Head of caudate nucleus (tissue), 42 donors: Measurements from ENCODE around the gene FBXL13.
"Not testable (repeated sequence)": the region's sequence is repeated elsewhere in the genome, so short reads cannot be mapped to it uniquely, and the experiment has no call there.

Experiments
- DNase-seq, 42 donors: peaks; one replicate each; pipeline versions ENCODE4 v3.0.0 to v3.0.0-alpha.2; 2020 to 2021; ENCODE audit warnings: mixed read lengths in 7 of 42
- intact Hi-C: fragments of 100-400 bp; cut with DNase I; formaldehyde crosslinking; loops from one replicate; pipeline ENCODE4 v1.15.0; 2022

Gene FBXL13

DNA sequence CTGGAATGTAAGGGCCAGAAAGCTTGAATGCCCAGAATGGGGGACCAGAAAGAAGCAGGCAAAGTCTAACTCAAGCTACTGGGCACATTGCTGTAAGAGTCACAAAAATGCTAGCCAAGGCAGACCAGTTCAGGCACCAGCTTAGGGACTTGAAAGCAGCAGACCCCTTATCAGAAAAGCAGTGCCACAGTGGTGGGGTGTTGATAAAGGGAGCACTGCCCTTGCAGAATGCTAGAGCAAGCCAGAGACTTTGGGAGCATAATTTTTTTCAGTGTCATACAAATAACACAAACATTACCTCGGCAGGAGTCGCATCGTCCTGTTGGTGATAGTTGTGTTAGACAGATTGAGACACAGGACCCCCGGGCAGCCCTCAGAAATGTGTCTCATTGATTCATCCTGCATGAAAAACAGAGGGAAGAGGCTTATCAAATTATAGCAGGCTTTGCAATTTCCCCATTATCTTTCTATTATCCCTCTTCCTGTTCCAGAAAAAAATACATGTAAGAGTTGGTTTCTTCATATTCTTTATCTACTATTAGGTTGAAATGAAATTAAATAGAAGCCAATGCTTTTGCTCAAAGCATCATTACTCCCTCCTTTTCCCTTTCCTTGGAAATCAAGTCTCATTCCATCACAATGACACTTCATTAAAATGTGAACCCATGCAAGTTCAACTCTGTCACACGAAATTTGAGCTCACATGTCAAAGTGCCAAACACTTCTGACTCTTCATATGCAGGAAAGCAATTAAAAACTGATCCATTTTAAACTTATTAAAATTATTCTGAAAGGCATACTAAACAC, 148.4 kb downstream of the FBXL13 start:
- DNase-seq, result no peak
- intact Hi-C loops, result no loop called here

DNA sequence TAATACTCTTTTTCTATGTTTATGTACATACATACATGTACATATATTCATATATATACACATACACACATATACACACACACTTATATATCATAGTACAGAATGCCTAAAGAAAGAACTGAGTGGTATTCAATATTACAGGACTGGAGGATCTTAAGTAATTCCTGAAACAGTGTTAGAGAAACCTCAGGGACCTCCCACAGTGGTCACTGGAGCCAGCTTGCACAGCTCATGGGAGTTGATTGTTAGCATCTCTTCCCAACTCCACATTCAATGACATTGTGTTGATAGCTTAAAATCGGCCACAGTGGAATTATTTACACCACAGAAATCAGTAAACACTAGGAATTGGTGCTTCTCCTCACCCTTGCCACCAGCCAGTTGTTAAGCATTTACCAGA, 155.8 kb downstream of the FBXL13 start:
- DNase-seq, result no peak
- intact Hi-C loops, result no loop called here

DNA sequence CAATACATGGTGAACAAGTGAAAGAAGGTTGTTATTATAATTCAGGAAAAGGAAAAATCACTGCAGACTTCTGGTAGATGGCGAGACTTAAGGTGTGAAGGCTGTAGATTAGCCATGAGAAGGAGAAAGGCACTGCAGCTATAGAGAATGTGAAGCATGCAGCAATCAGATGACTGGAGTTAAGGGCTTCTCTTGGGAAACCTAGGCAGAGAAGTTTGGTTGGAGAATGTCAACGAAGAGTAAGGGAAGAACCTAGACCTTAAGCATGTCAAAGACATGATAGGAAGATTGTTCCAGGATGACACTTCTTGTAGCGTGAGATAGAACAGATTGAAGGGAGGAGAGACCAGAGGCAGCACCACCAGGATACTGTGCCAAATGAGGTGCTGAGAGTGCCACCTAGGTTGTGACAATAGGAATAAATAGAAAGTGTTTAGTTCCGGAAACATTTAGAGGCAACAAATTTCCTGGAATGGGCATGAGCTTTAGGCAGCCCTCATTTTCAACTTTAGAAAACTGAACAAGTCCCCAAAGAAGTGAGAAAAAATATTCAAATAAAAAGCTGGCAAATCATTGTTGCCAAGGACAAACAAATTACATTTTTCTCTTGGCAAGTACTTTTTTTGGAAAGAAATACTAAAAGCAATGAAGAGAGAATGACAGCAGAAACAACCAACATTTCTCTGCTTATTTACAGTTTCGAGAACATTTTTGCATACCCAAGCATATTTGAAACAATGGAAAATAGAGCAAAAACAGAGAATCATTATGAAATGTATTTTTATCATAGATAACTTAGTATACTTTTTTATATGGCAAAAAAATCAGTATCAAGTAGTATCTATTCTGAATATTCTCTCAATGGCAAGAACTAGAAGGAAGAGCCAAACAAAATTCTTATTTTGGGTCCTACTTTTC, 156.9 kb downstream of the FBXL13 start:
- DNase-seq, result no peak
- intact Hi-C loops, result no loop called here

- intact Hi-C loops, result no loop called here
- DNase-seq, result no peak
Observed at GRCh38 chr7:102916881-102917280, 157.7 kb downstream of the FBXL13 start.

GRCh38 chr7:102916426-102916825, 158.2 kb downstream of the FBXL13 start:
- no peak for DNase-seq
- intact Hi-C loops, result no loop called here

DNA sequence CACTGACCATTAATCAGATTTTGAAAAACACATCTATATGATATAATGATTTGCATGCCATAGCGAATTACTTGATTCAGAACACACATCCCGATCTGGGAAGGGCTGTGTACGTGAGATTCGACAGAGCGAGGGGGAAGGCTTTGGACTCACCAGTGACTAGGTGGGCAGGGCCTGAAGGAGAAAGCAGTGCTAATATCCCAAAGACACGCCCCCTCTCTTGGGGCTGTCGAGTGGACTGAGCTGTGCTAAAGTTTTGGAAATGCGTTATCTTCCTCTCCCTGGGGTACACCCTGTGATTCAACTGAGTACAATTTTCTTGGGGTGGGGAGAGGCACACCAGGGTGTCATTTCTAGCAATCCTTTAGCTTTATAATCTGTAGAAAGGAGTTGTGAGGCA, 160.0 kb downstream of the FBXL13 start:
- intact Hi-C loops, result no loop called here
- no peak for DNase-seq

DNA sequence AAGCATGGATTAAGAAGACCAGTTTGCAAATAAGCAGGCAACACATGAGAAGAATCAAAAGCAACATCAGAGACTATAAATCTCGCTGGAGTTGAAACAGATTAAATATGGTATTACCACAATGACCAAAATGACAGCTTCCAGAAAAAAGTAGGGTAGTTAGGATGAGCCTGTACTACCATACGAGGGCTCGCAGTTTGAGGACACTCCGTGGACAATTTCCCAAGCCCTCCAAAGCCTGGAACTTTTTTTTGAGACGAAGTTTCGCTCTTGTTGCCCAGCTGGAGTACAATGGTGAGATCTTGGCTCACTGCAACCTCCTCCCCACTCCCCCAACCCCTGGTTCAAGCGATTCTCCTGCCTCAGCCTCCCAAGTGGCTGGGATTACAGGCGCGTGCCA, 160.8 kb downstream of the FBXL13 start:
- no peak for DNase-seq
- intact Hi-C loops, result no loop called here

DNA sequence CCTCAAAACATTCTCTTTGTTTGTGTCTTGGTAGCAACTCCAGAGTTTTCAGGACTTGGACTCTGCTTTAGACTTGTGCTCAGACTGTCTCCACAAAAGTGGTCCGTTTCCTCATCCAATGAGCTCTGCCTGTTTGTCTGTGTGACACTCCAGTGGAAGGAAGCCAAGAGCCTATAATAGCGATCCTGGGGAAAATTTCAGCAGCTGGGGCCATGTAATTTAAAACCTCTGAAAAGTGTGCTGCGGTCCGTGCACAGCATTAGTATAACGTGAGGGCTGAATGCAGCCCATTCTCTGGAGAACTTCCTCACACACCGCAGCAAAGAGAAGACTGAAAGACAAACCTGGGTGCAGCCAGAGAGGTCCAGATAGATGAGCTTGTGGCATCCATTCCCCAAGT, 161.9 kb downstream of the FBXL13 start, which contains the start of gene LRRC17:
LRRC17 (plus strand) TSS at position 259 of the 400 bp plus-strand sequence. CDS start 20,914 bp downstream, outside the sequence.
- intact Hi-C loops, result no loop called here
- DNase-seq, result peak in 1 of 42 donors; percentile 6

- DNase-seq, result no peak
- intact Hi-C loops, result no loop called here
Observed at GRCh38 chr7:102908676-102909075, 165.9 kb downstream of the FBXL13 start.

DNA sequence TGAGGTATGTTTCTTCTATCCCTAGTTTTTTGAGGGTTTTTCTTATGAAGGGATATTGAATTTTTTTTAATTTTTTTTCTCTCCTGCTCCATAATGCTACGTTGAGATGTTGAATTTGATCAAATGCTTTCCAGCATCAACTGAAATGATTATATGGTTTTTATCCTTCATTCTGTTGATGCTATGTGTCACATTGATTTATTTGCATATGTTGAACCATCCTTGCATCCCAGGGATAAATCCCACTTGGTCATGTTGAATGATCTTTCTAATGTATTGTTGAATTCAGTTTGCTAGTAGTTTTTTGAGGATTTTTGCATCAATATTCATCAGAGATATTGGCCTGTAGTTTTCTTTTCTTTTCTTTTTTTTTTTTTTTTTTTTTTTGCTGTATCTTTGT, 171.0 kb downstream of the FBXL13 start:
- DNase-seq, intact Hi-C loops: not testable (repeated sequence)

DNA sequence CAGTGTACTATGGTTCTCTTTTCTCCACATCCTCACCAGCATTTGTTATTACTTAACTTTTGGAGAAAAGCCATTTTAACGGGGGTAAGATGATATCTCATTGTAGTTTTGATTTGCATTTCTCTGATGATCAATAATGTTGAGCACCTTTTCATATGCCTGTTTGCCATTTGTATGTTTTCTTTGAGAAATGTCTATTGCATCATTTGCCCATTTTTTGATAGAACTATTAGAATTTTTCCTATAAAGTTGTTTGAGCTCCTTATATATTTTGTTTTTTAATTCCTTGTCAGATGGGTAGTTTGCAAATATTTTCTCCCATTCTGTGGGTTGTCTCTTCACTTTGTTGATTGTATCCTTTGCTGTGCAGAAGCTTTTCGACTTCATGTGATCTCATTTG, 172.5 kb downstream of the FBXL13 start:
- DNase-seq, intact Hi-C loops: not testable (repeated sequence)

DNA sequence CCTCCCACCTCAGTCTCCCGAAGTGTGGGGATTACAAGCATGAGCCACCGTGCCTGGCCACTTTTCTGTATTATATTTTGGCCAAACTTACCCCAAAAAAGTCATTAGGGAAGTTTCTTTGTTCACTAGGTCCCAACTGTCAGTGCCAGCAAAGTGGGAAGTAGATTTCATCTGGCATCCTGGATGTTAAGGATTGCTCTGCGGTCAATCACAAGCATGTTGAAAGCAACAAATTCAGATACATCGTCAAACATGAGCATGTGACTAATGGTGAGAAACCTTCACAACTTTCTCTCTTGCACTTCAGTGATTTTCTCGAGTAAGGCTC, 176.1 kb downstream of the FBXL13 start:
- intact Hi-C loops, result no loop called here
- DNase-seq, result no peak

DNA sequence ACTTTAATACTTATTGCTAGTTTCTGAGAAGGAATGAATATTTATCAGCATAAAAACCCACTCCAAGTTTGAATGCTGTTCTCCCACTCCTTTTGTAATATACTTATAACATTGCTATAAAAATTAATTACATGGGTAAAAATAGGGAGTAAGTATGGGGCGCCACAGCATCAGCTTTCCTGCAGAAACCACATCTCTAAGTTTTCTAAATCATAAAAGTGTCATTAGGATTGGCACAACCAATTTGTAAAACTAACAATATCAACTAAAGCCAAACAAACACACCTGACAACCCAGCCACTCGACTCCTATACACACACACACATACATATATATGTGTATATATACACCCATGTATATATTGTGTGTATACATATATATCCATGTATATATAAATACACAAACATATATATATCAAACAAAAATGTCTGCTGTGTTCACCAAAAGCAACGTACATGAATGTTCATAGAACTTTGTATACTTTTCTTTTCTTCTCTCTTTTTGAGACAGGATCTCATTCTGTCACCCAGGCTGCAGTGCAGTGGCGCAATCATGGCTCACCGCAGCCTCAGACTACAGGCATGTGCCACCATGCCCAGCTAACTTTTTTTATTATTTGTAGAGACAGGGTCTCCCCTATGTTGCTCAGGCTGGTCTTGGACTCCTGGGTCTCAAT, 176.6 kb downstream of the FBXL13 start:
- peak in 1 of 42 donors; percentile 5 for DNase-seq
- intact Hi-C loops, result no loop called here

- intact Hi-C loops, result no loop called here
- DNase-seq, result no peak
Observed at GRCh38 chr7:102897211-102897631, 177.4 kb downstream of the FBXL13 start.

DNA sequence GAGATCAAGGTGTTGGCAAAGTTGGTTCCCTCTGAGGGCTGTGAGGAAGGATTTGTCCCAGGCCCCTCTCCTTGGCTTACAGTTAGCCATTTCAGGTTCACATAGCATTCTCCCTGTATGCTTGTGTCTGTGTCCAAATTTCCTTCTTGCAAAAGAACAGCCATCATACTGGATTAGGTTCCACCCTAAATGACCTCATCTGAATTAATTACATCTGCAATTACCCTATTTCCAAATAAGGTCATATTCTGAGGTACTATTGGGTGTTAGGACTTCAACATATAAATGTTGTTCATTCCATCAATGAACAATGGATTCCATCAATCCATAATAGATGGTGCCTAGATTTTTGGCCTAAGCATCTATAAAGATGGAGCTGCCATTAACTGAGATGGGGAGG, 178.0 kb downstream of the FBXL13 start:
- no peak for DNase-seq
- intact Hi-C loops, result no loop called here

DNA sequence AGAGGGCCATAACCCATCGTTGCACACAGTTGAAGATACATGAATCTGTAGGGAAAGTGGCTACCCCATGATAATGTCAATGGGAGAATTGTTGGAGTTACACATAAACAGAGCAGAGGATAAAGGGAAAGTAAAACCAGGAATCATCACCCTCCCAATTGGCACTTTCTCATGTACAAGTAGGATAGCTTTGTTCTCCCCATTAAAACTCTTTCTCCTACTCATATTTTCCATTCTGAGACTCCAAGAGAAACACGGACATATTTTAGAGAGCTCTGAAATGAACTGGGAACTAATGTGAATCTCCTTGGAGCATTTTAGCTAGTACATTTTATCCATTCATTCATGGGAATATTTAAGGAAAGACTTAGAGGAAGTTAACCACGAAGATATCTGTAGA, 179.0 kb downstream of the FBXL13 start:
- intact Hi-C loops, result no loop called here

GRCh38 chr7:102892631-102893278, 181.8 kb downstream of the FBXL13 start:
- DNase-seq, result no peak
- intact Hi-C loops, result no loop called here

More for the DNA sequence above, 179.0 kb downstream of the FBXL13 start:
- no peak for DNase-seq

DNA sequence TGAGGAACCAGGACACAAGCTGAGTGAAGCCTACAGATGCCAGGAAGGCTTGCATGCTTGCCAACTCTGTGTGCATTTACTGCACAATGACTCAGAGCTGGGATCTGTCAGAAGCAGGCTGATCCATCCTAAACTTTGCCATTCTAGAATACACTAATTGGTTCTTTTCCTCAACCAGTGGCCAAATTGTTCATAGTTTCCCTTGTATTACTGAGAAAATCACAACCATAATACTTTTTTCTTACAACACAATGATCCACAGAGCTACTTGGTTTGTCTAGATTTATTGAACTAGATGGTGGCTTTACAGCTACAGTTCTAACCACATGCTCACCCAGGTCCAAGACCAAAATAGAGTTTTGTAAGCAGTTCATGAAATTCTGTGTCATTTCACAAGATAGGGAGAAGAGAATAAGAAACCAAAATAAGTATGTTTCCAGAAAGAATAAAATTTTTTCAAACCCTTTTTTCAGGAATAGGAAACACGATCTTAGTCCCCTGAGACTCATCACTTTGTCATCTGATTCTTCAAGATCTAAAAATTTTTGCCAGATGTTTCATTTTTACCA, 182.8 kb downstream of the FBXL13 start:
- intact Hi-C loops, result no loop called here
- peak in 20 of 42 donors; percentile 9 to 72 (median 31) for DNase-seq
